ENCODE data around the gene ZNF438. TPM values are rescaled to one million over a fixed set of nuclear protein-coding genes. Genes with fewer than 3 reads are reported as not detected.

The ZNF438 gene
- total RNA-seq, 1 experiment from 2014 or later: 2.0 TPM

DNA sequence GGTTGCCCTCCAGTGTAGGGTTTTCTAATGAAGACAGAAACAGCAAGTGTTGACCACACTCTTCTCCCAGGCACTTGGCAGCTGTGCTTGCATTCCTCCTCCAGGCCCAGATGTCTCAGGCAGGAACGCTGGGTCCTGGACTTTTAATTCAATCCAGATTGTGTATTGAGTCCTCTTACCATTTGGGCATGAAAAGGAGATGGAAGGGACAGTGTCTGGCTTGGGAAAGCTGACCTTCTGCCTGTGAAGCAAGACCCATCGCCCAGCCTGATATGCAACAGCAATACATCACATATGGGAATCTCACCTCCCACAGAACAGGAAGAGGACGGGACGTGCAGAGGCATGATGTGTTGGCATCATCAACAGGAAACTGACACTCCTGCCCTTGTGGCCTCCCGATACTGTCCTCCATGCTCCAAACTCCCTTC is 227.8 kb downstream of the ZNF438 start:
- no peak for TF ChIP-seq REST (IDR thresholded peaks at IDR 0.05; ENCODE audit: insufficient read depth in 1 of 2, low read depth in 2 of 2, low read length in 1 of 2)
- TF ChIP-seq POLR2AphosphoS5 (IDR thresholded peaks at IDR 0.05; ENCODE audit: low read depth, low read length): no peak
- TF ChIP-seq TCF7L2 (IDR thresholded peaks at IDR 0.05; ENCODE audit: low read depth, low read length): no peak
- no peak for TF ChIP-seq SIN3A (IDR thresholded peaks at IDR 0.05; ENCODE audit: borderline replicate concordance, insufficient read depth, low read depth, low read length)
- TF ChIP-seq, protein P1, sequence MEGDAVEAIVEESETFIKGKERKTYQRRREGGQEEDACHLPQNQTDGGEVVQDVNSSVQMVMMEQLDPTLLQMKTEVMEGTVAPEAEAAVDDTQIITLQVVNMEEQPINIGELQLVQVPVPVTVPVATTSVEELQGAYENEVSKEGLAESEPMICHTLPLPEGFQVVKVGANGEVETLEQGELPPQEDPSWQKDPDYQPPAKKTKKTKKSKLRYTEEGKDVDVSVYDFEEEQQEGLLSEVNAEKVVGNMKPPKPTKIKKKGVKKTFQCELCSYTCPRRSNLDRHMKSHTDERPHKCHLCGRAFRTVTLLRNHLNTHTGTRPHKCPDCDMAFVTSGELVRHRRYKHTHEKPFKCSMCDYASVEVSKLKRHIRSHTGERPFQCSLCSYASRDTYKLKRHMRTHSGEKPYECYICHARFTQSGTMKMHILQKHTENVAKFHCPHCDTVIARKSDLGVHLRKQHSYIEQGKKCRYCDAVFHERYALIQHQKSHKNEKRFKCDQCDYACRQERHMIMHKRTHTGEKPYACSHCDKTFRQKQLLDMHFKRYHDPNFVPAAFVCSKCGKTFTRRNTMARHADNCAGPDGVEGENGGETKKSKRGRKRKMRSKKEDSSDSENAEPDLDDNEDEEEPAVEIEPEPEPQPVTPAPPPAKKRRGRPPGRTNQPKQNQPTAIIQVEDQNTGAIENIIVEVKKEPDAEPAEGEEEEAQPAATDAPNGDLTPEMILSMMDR (IDR thresholded peaks at IDR 0.05): no peak
- ChIA-PET CTCF (no interaction called here), POLR2A (no interaction called here)
- Histone ChIP-seq H3K9me3 (ENCODE audit: control insufficient read depth, insufficient read depth, low read depth, low read length) (no peaks in the 10 kb centered on the region), H3K4me1 (ENCODE audit: control insufficient read depth, insufficient read depth, low read length) (no peaks in the 10 kb centered on the region), H3K36me3 (ENCODE audit: control insufficient read depth, insufficient read depth, low read length) (no peaks in the 10 kb centered on the region), H3K4me3 (ENCODE audit: low read depth in 2 of 2, low read length in 2 of 2) (no peak overlapping the region), H3K27me3 (ENCODE audit: control insufficient read depth, insufficient read depth, low read length) (no peaks in the 10 kb centered on the region), H3K27ac (ENCODE audit: low read length) (no peak overlapping the region)
- DNase-seq (ENCODE audit: low read depth, low spot score) (no peak), ATAC-seq (no peak)
- intact Hi-C loops (cut with micrococcal nuclease; ENCODE audit: unreplicated experiment) (no loop called here), in situ Hi-C loops (cut with HindIII; ENCODE audit: low pct_unique_long_range_greater_than_20kb, low sequenced_read_pairs) (no loop called here)
- no TSS peak for BruUV-seq (replicated peaks)

- ChIA-PET CTCF (no interaction called here), POLR2A (no interaction called here)
- DNase-seq (ENCODE audit: low read depth, low spot score) (no peak), ATAC-seq (no peak)
- Histone ChIP-seq H3K36me3 (ENCODE audit: control insufficient read depth, insufficient read depth, low read length) (no peaks in the 10 kb centered on the region), H3K9me3 (ENCODE audit: control insufficient read depth, insufficient read depth, low read depth, low read length) (no peaks in the 10 kb centered on the region), H3K4me3 (ENCODE audit: low read depth in 2 of 2, low read length in 2 of 2) (no peak overlapping the region), H3K27me3 (ENCODE audit: control insufficient read depth, insufficient read depth, low read length) (no peaks in the 10 kb centered on the region), H3K4me1 (ENCODE audit: control insufficient read depth, insufficient read depth, low read length) (no peaks in the 10 kb centered on the region), H3K27ac (ENCODE audit: low read length) (no peak overlapping the region)
- no TSS peak for BruUV-seq (replicated peaks)
- TF ChIP-seq, protein P1 (IDR thresholded peaks at IDR 0.05): no peak
- TF ChIP-seq POLR2AphosphoS5 (IDR thresholded peaks at IDR 0.05; ENCODE audit: low read depth, low read length) (no peak), SIN3A (IDR thresholded peaks at IDR 0.05; ENCODE audit: borderline replicate concordance, insufficient read depth, low read depth, low read length) (no peak), TCF7L2 (IDR thresholded peaks at IDR 0.05; ENCODE audit: low read depth, low read length) (no peak), REST (IDR thresholded peaks at IDR 0.05; ENCODE audit: insufficient read depth in 1 of 2, low read depth in 2 of 2, low read length in 1 of 2) (no peak)
- in situ Hi-C loops (cut with HindIII; ENCODE audit: low pct_unique_long_range_greater_than_20kb, low sequenced_read_pairs) (no loop called here), intact Hi-C loops (cut with micrococcal nuclease; ENCODE audit: unreplicated experiment) (no loop called here)
Measured at GRCh38 chr10:30803058-30803457, 228.6 kb downstream of the ZNF438 start.

All from Panc1 (cell line).